NCI-H146 treated with DMSO at 0.1 percent for 48 hours (cell line): ENCODE results near the gene ZNF638.

Source experiments
- DNase-seq: peaks from one replicate; lab custom pipeline; 2025; ENCODE audit not compliant: unreplicated experiment; lab: John Stamatoyannopoulos, UW

Gene ZNF638

GRCh38 chr2:71336384-71336783, 4.8 kb downstream of the ZNF638 start:
- no peak for DNase-seq

- no peak for DNase-seq
Observed at GRCh38 chr2:71336802-71337201, 5.2 kb downstream of the ZNF638 start.

GRCh38 chr2:71337776-71338175, 6.2 kb downstream of the ZNF638 start:
- DNase-seq, result no peak

GRCh38 chr2:71339685-71340084, 8.1 kb downstream of the ZNF638 start:
- DNase-seq, result no peak

- DNase-seq, result no peak
Observed at GRCh38 chr2:71340176-71340575, 8.6 kb downstream of the ZNF638 start.

GRCh38 chr2:71341645-71342044, 10.1 kb downstream of the ZNF638 start:
- DNase-seq, result no peak

- no peak for DNase-seq
Observed at GRCh38 chr2:71346065-71346464, 14.5 kb downstream of the ZNF638 start.

- DNase-seq, result no peak
Observed at GRCh38 chr2:71347517-71347916, 15.9 kb downstream of the ZNF638 start.

- DNase-seq, result no peak
Observed at GRCh38 chr2:71348302-71348701, 16.7 kb downstream of the ZNF638 start.

- DNase-seq, result no peak
Observed at GRCh38 chr2:71353248-71353647, 21.7 kb downstream of the ZNF638 start.

- DNase-seq, result no peak
Observed at GRCh38 chr2:71358931-71359671, 27.5 kb downstream of the ZNF638 start.

GRCh38 chr2:71360434-71360975, 28.9 kb downstream of the ZNF638 start:
- DNase-seq, result no peak

- DNase-seq, result no peak
Observed at GRCh38 chr2:71361631-71362030, 30.0 kb downstream of the ZNF638 start.

GRCh38 chr2:71362447-71362846, 30.9 kb downstream of the ZNF638 start:
- no peak for DNase-seq

GRCh38 chr2:71370015-71370414, 38.4 kb downstream of the ZNF638 start:
- DNase-seq, result no peak

GRCh38 chr2:71372042-71372441, 40.5 kb downstream of the ZNF638 start:
- DNase-seq, result no peak

- DNase-seq, result no peak
Observed at GRCh38 chr2:71379086-71379485, 47.5 kb downstream of the ZNF638 start.

- DNase-seq, result no peak
Observed at GRCh38 chr2:71380665-71381064, 49.1 kb downstream of the ZNF638 start.

- DNase-seq, result no peak
Observed at GRCh38 chr2:71385012-71385411, 53.4 kb downstream of the ZNF638 start.

- no peak for DNase-seq
Observed at GRCh38 chr2:71388214-71388613, 56.6 kb downstream of the ZNF638 start.

- no peak for DNase-seq
Observed at GRCh38 chr2:71389384-71390072, 57.9 kb downstream of the ZNF638 start.

GRCh38 chr2:71393216-71393615, 61.6 kb downstream of the ZNF638 start:
- DNase-seq, result no peak
